ENCODE results near the gene GLT8D1.
"Not testable (repeated sequence)": the region's sequence is repeated elsewhere in the genome, so short reads cannot be mapped to it uniquely, and the experiment has no call there.

Gene GLT8D1

DNA sequence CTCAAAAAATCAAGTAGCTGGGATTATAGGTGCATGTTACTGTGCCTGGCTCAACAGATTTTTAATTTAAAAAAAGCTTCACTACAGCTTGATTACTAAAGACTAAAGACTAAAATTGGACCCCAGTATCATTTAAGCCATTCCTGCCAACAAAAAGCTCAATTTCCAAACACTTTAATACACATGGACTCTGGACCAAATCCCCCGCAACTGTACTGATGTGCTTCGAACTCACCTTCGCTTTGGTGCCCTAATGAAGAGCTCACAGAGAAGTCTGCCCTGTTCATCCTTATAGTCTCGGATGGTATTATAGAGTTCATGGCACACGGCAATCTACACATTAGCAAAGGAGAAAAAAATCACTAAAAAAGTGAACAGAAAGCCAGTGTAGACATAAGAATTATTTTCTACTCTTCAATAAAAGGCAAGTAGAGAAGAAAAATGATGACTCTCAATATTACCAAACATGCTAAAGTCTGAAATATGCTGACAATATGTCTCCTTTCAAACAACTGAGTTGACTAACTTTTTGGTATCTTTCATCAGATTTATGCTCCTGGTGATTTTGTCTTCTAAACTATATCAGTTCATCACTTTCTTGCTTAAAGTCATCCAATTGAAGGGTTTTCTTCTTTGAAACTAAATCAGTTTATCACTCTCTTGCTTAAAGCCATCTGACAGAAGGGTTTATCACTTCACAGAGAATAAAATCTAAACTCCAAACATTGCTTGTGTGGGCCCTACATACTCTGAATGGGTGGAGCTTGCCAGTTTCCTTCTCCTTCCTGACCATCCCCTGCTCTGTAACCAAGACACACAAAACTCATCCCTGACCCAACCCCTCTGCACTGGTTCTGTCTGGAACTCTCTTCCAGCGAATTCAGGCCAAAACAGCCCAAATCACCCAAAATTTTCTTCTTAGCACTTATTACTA, 27.1 kb downstream of the GLT8D1 start:
- no peak for DNase-seq

GRCh38 chr3:52676201-52676600, 29.4 kb downstream of the GLT8D1 start:
- DNase-seq: not testable (repeated sequence)

DNA sequence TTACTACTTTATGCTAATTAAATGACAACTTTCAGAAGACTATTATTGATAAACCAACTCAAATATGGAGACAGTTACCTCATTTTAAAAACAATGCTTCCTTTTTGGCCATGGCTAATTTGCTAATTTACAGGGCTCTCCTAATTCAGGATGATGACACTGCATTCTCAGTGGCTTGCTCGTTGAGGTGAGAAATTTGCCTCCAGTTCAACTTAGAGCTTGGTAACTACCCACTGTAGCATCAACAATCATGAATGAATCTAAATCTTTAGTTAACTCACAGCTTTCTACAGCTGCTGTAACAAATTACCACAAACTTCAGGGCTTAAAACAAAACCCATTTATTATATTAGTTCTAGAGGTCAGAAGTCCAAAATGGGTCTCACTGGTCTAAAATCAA, 33.9 kb downstream of the GLT8D1 start:
- DNase-seq: no peak

GRCh38 chr3:52670621-52671521, 34.7 kb downstream of the GLT8D1 start:
- no peak for DNase-seq

- DNase-seq: no peak
These were observed 42.5 kb downstream of the GLT8D1 start for GRCh38 chr3:52663098-52663497.

DNA sequence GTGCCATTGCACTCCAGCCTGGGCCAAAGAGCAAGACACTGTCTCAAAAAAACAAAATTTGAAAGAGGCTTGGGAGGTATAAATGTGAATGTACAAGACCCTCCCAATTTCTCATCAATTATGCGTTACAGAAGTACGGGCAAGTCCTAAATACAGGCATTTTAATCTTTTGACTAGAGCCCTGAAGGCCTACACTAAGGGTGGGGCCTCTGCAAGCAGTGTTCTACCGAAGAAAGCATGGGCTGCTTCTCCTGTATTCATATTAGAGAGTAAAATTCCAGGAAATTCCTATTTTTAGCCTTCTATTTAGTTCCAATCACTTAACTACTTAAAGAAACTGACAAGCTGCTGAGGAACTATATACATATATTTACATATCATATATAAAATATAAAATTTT, 45.5 kb downstream of the GLT8D1 start:
- DNase-seq: no peak

DNA sequence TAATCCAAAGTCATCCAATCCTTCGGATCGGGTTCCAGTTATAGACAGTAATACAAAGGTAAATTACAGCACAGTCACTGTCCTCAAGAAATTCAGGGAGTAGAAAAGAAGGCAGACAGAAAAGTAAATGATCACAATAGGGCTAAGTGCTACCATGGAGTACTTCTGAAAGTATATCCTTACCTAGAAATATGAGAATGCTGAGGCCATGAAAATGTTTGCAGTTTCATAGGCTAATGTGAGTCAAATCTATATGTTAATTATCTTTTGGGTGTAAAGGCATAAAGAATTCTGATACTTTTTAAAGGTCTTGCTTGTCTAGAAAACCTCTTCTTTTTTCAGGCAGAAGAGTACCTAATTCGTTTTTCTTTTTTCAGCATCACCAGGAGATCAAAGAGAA, 49.7 kb downstream of the GLT8D1 start:
- DNase-seq: no peak

DNA sequence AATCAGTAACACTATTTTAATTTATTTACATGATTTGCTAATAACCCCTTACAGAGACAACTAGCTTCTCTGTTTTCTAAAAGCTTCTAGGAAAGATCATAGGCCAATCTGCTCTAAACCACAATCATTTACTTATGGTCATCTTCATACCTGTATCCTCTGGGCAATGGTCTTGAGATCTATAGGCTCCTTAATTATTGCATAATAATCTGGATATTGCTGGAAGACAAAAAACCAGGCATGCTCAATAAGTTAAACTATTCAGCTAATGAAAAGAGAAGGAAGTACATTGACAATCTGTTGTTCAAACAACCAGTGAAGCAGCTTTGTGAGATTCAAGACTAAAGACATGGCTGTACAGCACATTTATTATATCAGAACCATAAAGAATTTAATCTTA, 54.0 kb downstream of the GLT8D1 start:
- no peak for DNase-seq

- DNase-seq: no peak
These were observed 55.2 kb downstream of the GLT8D1 start for GRCh38 chr3:52650439-52650838.

DNA sequence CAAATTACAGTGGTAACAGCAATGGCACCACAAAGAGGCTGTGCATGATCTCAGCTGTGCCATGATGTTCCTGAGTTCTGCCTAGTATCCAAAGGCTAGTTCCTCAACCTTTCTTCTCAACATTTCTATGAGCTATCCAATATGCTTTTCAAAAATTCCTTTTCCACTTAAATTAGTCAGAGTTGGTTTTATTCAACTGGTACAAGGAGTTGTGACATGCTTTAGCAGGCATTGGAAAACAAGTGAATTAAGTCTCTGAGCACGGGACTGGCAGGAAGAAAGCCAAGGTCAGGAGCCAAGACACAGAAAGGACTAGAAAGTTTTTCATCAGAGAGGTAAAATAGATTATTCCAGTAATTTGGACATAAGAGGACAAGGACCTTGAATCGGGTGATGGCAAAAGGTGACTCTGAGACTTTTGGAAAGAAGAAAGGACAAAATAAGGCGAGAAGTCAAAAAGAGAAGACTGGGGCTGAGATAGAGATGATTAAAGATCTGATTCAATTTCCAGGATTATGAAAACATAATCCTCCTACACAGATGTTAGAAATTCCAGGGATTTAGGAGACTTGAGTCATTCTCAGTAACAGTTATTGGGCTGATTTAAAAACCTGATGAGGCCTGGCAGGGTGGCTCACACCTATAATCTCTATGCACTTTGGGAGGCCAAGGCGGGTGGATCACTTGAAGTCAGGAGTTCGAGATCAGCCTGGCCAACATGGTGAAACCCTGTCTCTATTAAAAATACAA, 56.0 kb downstream of the GLT8D1 start:
- DNase-seq: no peak

DNA sequence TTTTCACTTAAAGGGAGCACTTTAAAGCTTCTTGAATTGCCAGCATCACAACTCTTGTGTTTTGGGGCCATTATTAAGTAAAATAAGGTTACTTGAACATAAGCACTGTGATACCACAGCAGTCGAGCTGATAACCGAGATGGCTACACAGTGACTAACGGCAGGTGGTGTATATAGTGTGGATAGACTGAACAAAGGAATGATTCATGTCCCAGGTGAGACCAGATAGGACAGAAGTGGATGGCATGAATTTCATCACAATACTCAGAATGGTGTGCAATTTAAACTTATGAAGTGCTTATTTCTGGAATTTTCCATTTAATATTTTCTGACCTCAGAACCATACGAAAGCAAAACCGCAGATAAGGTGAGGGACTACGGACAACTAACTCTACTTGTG, 60.0 kb downstream of the GLT8D1 start:
- DNase-seq: no peak
